Measurements from ENCODE around the gene PELI3.
"Not testable (repeated sequence)": the region's sequence is repeated elsewhere in the genome, so short reads cannot be mapped to it uniquely, and the experiment has no call there.

The PELI3 gene

GRCh38 chr11:66429983-66430602, 36.6 kb upstream of the PELI3 start:
- Histone ChIP-seq H3K9ac (ENCODE audit: low read length in 5 of 5) (no peak overlapping the region), H3K27ac (ENCODE audit: low read depth, low read length) (no peak overlapping the region), H3K36me3 (ENCODE audit: control insufficient read depth in 5 of 5, insufficient read depth in 5 of 5, low read length in 5 of 5) (peaks cover 3 to 14% (median 4%) of the 10 kb centered on the region in 5 donors), H3K9me3 (ENCODE audit: control insufficient read depth in 5 of 5, low read length in 5 of 5) (no peaks in the 10 kb centered on the region), H3K4me1 (ENCODE audit: control insufficient read depth in 5 of 5, insufficient read depth in 5 of 5, low read length in 5 of 5) (no peaks in the 10 kb centered on the region), H3K4me3 (ENCODE audit: low read depth in 1 of 5, low read length in 5 of 5) (no peak overlapping the region), H3K27me3 (ENCODE audit: control insufficient read depth in 5 of 5, insufficient read depth in 4 of 5, low read length in 5 of 5) (peaks cover 0 to 5% (median 0%) of the 10 kb centered on the region in 5 donors)

- not testable (repeated sequence) for H3K4me1 ChIP-seq (ENCODE audit: control insufficient read depth in 5 of 5, insufficient read depth in 5 of 5, low read length in 5 of 5); H3K9me3 ChIP-seq (ENCODE audit: control insufficient read depth in 5 of 5, low read length in 5 of 5); H3K4me3 ChIP-seq (ENCODE audit: low read depth in 1 of 5, low read length in 5 of 5); H3K9ac ChIP-seq (ENCODE audit: low read length in 5 of 5); H3K27me3 ChIP-seq (ENCODE audit: control insufficient read depth in 5 of 5, insufficient read depth in 4 of 5, low read length in 5 of 5); H3K27ac ChIP-seq (ENCODE audit: low read depth, low read length)
- peaks cover 4 to 26% (median 15%) of the 10 kb centered on the region in 5 donors for H3K36me3 ChIP-seq (ENCODE audit: control insufficient read depth in 5 of 5, insufficient read depth in 5 of 5, low read length in 5 of 5)
Observed at GRCh38 chr11:66431287-66431686, 35.4 kb upstream of the PELI3 start.

- H3K27ac ChIP-seq (ENCODE audit: low read depth, low read length); H3K9ac ChIP-seq (ENCODE audit: low read length in 5 of 5); H3K9me3 ChIP-seq (ENCODE audit: control insufficient read depth in 5 of 5, low read length in 5 of 5); H3K27me3 ChIP-seq (ENCODE audit: control insufficient read depth in 5 of 5, insufficient read depth in 4 of 5, low read length in 5 of 5); H3K4me1 ChIP-seq (ENCODE audit: control insufficient read depth in 5 of 5, insufficient read depth in 5 of 5, low read length in 5 of 5); H3K4me3 ChIP-seq (ENCODE audit: low read depth in 1 of 5, low read length in 5 of 5): not testable (repeated sequence)
- peaks cover 4 to 31% (median 21%) of the 10 kb centered on the region in 5 donors for H3K36me3 ChIP-seq (ENCODE audit: control insufficient read depth in 5 of 5, insufficient read depth in 5 of 5, low read length in 5 of 5)
Observed at GRCh38 chr11:66431871-66432329, 34.8 kb upstream of the PELI3 start.

GRCh38 chr11:66432597-66432996, 34.1 kb upstream of the PELI3 start:
- Histone ChIP-seq H3K27ac (ENCODE audit: low read depth, low read length) (no peak overlapping the region), H3K9me3 (ENCODE audit: control insufficient read depth in 5 of 5, low read length in 5 of 5) (no peaks in the 10 kb centered on the region), H3K36me3 (ENCODE audit: control insufficient read depth in 5 of 5, insufficient read depth in 5 of 5, low read length in 5 of 5) (peaks cover 4 to 33% (median 24%) of the 10 kb centered on the region in 5 donors), H3K4me3 (ENCODE audit: low read depth in 1 of 5, low read length in 5 of 5) (no peak overlapping the region), H3K9ac (ENCODE audit: low read length in 5 of 5) (no peak overlapping the region), H3K27me3 (ENCODE audit: control insufficient read depth in 5 of 5, insufficient read depth in 4 of 5, low read length in 5 of 5) (no peaks in the 10 kb centered on the region), H3K4me1 (ENCODE audit: control insufficient read depth in 5 of 5, insufficient read depth in 5 of 5, low read length in 5 of 5) (no peaks in the 10 kb centered on the region)

GRCh38 chr11:66437979-66438503, 28.7 kb upstream of the PELI3 start:
- no peaks in the 10 kb centered on the region for H3K27me3 ChIP-seq (ENCODE audit: control insufficient read depth in 5 of 5, insufficient read depth in 4 of 5, low read length in 5 of 5)
- H3K9me3 ChIP-seq (ENCODE audit: control insufficient read depth in 5 of 5, low read length in 5 of 5) = peaks cover 0 to 7% (median 2%) of the 10 kb centered on the region in 5 donors
- H3K9ac ChIP-seq (ENCODE audit: low read length in 5 of 5) = peak overlapping the region; percentile 78 to 96 (median 92)
- peak overlapping the region; percentile 81 to 96 (median 92) for H3K4me3 ChIP-seq (ENCODE audit: low read depth in 1 of 5, low read length in 5 of 5)
- H3K4me1 ChIP-seq (ENCODE audit: control insufficient read depth in 5 of 5, insufficient read depth in 5 of 5, low read length in 5 of 5) = peaks cover 2 to 12% (median 8%) of the 10 kb centered on the region in 5 donors
- peaks cover 4 to 26% (median 24%) of the 10 kb centered on the region in 5 donors for H3K36me3 ChIP-seq (ENCODE audit: control insufficient read depth in 5 of 5, insufficient read depth in 5 of 5, low read length in 5 of 5)
- no peak overlapping the region for H3K27ac ChIP-seq (ENCODE audit: low read depth, low read length)

- Histone ChIP-seq H3K4me1 (ENCODE audit: control insufficient read depth in 5 of 5, insufficient read depth in 5 of 5, low read length in 5 of 5) (peaks cover 2 to 12% (median 8%) of the 10 kb centered on the region in 5 donors), H3K27ac (ENCODE audit: low read depth, low read length) (peak within 1 kb of the TSS; percentile 77), H3K9ac (ENCODE audit: low read length in 5 of 5) (peak within 1 kb of the TSS; percentile 78 to 96 (median 92)), H3K4me3 (ENCODE audit: low read depth in 1 of 5, low read length in 5 of 5) (peak within 1 kb of the TSS; percentile 86 to 96 (median 94)), H3K9me3 (ENCODE audit: control insufficient read depth in 5 of 5, low read length in 5 of 5) (peaks cover 0 to 14% (median 8%) of the 10 kb centered on the region in 5 donors), H3K27me3 (ENCODE audit: control insufficient read depth in 5 of 5, insufficient read depth in 4 of 5, low read length in 5 of 5) (no peaks in the 10 kb centered on the region), H3K36me3 (ENCODE audit: control insufficient read depth in 5 of 5, insufficient read depth in 5 of 5, low read length in 5 of 5) (peaks cover 4 to 26% (median 24%) of the 10 kb centered on the region in 5 donors)
Observed at GRCh38 chr11:66438504-66439466, 27.9 kb upstream of the PELI3 start, which contains the start of gene MRPL11. MRPL11 (minus strand) TSS chr11:66438848; CDS start chr11:66438754, 94 bp downstream.

GRCh38 chr11:66440101-66440939, 26.4 kb upstream of the PELI3 start:
- Histone ChIP-seq H3K36me3 (ENCODE audit: control insufficient read depth in 5 of 5, insufficient read depth in 5 of 5, low read length in 5 of 5) (peaks cover 0 to 19% (median 17%) of the 10 kb centered on the region in 5 donors), H3K4me1 (ENCODE audit: control insufficient read depth in 5 of 5, insufficient read depth in 5 of 5, low read length in 5 of 5) (peaks cover 2 to 12% (median 8%) of the 10 kb centered on the region in 5 donors)
- H3K4me3 ChIP-seq (ENCODE audit: low read depth in 1 of 5, low read length in 5 of 5) = not testable (repeated sequence)

GRCh38 chr11:66440940-66441282, 25.8 kb upstream of the PELI3 start:
- peaks cover 0 to 20% (median 8%) of the 10 kb centered on the region in 5 donors for H3K9me3 ChIP-seq (ENCODE audit: control insufficient read depth in 5 of 5, low read length in 5 of 5)
- not testable (repeated sequence) for H3K9ac ChIP-seq (ENCODE audit: low read length in 5 of 5); H3K27me3 ChIP-seq (ENCODE audit: control insufficient read depth in 5 of 5, insufficient read depth in 4 of 5, low read length in 5 of 5)

More at GRCh38 chr11:66440101-66440939, 26.4 kb upstream of the PELI3 start:
- not testable (repeated sequence) for H3K27ac ChIP-seq (ENCODE audit: low read depth, low read length); H3K9ac ChIP-seq (ENCODE audit: low read length in 5 of 5); H3K27me3 ChIP-seq (ENCODE audit: control insufficient read depth in 5 of 5, insufficient read depth in 4 of 5, low read length in 5 of 5)
- H3K9me3 ChIP-seq (ENCODE audit: control insufficient read depth in 5 of 5, low read length in 5 of 5) = peaks cover 0 to 20% (median 8%) of the 10 kb centered on the region in 5 donors

GRCh38 chr11:66443602-66444001, 23.1 kb upstream of the PELI3 start:
- H3K27ac ChIP-seq (ENCODE audit: low read depth, low read length) = no peak overlapping the region
- H3K36me3 ChIP-seq (ENCODE audit: control insufficient read depth in 5 of 5, insufficient read depth in 5 of 5, low read length in 5 of 5) = no peaks in the 10 kb centered on the region
- H3K4me3 ChIP-seq (ENCODE audit: low read depth in 1 of 5, low read length in 5 of 5) = peak overlapping the region in 2 of 5 donors; percentile 28 to 32
- H3K9ac ChIP-seq (ENCODE audit: low read length in 5 of 5) = no peak overlapping the region
- H3K9me3 ChIP-seq (ENCODE audit: control insufficient read depth in 5 of 5, low read length in 5 of 5) = peaks cover 0 to 20% (median 8%) of the 10 kb centered on the region in 5 donors
- peaks cover 0 to 3% (median 0%) of the 10 kb centered on the region in 5 donors for H3K4me1 ChIP-seq (ENCODE audit: control insufficient read depth in 5 of 5, insufficient read depth in 5 of 5, low read length in 5 of 5)
- H3K27me3 ChIP-seq (ENCODE audit: control insufficient read depth in 5 of 5, insufficient read depth in 4 of 5, low read length in 5 of 5) = no peaks in the 10 kb centered on the region

More at GRCh38 chr11:66440940-66441282, 25.8 kb upstream of the PELI3 start:
- H3K27ac ChIP-seq (ENCODE audit: low read depth, low read length); H3K4me3 ChIP-seq (ENCODE audit: low read depth in 1 of 5, low read length in 5 of 5): not testable (repeated sequence)
- H3K4me1 ChIP-seq (ENCODE audit: control insufficient read depth in 5 of 5, insufficient read depth in 5 of 5, low read length in 5 of 5) = peaks cover 2 to 12% (median 8%) of the 10 kb centered on the region in 5 donors
- H3K36me3 ChIP-seq (ENCODE audit: control insufficient read depth in 5 of 5, insufficient read depth in 5 of 5, low read length in 5 of 5) = peaks cover 0 to 13% (median 11%) of the 10 kb centered on the region in 5 donors

Measured in subcutaneous abdominal adipose tissue (tissue), 5 donors.